Neural cell (in vitro differentiated cells): ENCODE data around the gene METTL26. TPM values are rescaled to one million over a fixed set of nuclear protein-coding genes. Genes with fewer than 3 reads are reported as not detected.

Source experiments
- H2AFZ ChIP-seq: fragments of 200-600, 300-800 bp; sonication (generic), shearing (Covaris generic); 2 replicates; pipeline ENCODE4 v1.6.0; 2014; ENCODE audit warnings: low read depth, mild to moderate bottlenecking, antibody characterized with exemption, low read length, moderate library complexity
- H3F3A ChIP-seq: fragments of 200-600 bp; shearing (Covaris generic); 2 replicates; pipeline ENCODE4 v1.6.1; 2016; ENCODE audit warnings: mild to moderate bottlenecking, moderate library complexity, mixed read lengths, antibody characterized with exemption, low read length; ENCODE audit not compliant: insufficient read depth, poor library complexity, severe bottlenecking
- H3K27ac ChIP-seq: fragments of 200-600, 300-800 bp; sonication (generic), shearing (Covaris generic); 2 replicates; pipeline ENCODE4 v1.5.1; 2014; ENCODE audit warnings: mild to moderate bottlenecking, low read length, moderate library complexity
- H3K27me3 ChIP-seq: fragments of 300-800, 200-600 bp; sonication (generic), shearing (Covaris generic); 2 replicates; pipeline ENCODE4 v1.6.0; 2014; ENCODE audit warnings: mild to moderate bottlenecking, low read depth, low read length, moderate library complexity; ENCODE audit not compliant: insufficient read depth
- H3K36me3 ChIP-seq: fragments of 300-800, 200-600 bp; sonication (generic), shearing (Covaris generic); 2 replicates; pipeline ENCODE4 v1.5.1; 2014; ENCODE audit warnings: mild to moderate bottlenecking, antibody characterized with exemption, low read length, moderate library complexity; ENCODE audit not compliant: insufficient read depth
- H3K4me2 ChIP-seq: fragments of 300-800, 200-600 bp; sonication (generic), shearing (Covaris generic); 2 replicates; pipeline ENCODE4 v1.6.0; 2014; ENCODE audit warnings: mild to moderate bottlenecking, low read length
- H3K4me3 ChIP-seq: fragments of 300-800, 200-600 bp; sonication (generic), shearing (Covaris generic); 2 replicates; pipeline ENCODE4 v1.5.1; 2014; ENCODE audit warnings: mild to moderate bottlenecking, low read length, moderate library complexity
- H3K79me2 ChIP-seq: fragments of 200-600 bp; shearing (Covaris generic); replicated peaks from 2 replicates; pipeline ENCODE4 v1.6.0; 2014; ENCODE audit warnings: mild to moderate bottlenecking, low read length, moderate library complexity; ENCODE audit not compliant: insufficient read depth
- H3K9ac ChIP-seq: fragments of 300-800, 200-600 bp; sonication (generic), shearing (Covaris generic); 2 replicates; pipeline ENCODE4 v1.6.1; 2016; ENCODE audit warnings: mild to moderate bottlenecking, low read length, mixed read lengths
- H3K9me2 ChIP-seq: fragments of 200-600 bp; shearing (Covaris generic); 2 replicates; pipeline ENCODE4 v1.6.1; 2016; ENCODE audit warnings: mild to moderate bottlenecking, low read length, mixed read lengths; ENCODE audit not compliant: insufficient read depth
- H3K9me3 ChIP-seq: fragments of 200-600, 300-800 bp; sonication (generic), shearing (Covaris generic); 2 replicates; pipeline ENCODE4 v1.6.1; 2016; ENCODE audit warnings: mild to moderate bottlenecking, mixed run types, low read length, moderate library complexity, mixed read lengths
- H4K20me1 ChIP-seq: fragments of 200-600 bp; shearing (Covaris generic); 2 replicates; pipeline ENCODE4 v1.6.1; 2016; ENCODE audit warnings: mild to moderate bottlenecking, mixed run types; ENCODE audit not compliant: insufficient read depth
- EP300 ChIP-seq: fragments of 450-650 bp; conservative IDR thresholded peaks from 2 replicates; pipeline ENCODE4 v1.6.1; 2014; ENCODE audit warnings: antibody characterized with exemption, mild to moderate bottlenecking, moderate library complexity; ENCODE audit not compliant: poor library complexity, severe bottlenecking
- EZH2 ChIP-seq: fragments of 200-600, 300-800 bp; shearing (Covaris generic), sonication (generic); IDR thresholded peaks from 2 replicates; pipeline ENCODE4 v1.6.1; 2014; ENCODE audit warnings: antibody characterized with exemption, low read length, borderline replicate concordance, mild to moderate bottlenecking; ENCODE audit not compliant: insufficient read depth, poor library complexity, severe bottlenecking
- MXI1 ChIP-seq: fragments of 450-650 bp; conservative IDR thresholded peaks from 2 replicates; pipeline ENCODE4 v1.6.1; 2014; ENCODE audit warnings: antibody characterized with exemption, mild to moderate bottlenecking; ENCODE audit not compliant: poor library complexity, severe bottlenecking
- POLR2AphosphoS5 ChIP-seq: IDR thresholded peaks from 2 replicates; pipeline ENCODE4 v1.6.1; 2012
- RAD21 ChIP-seq: fragments of 450-650 bp; conservative IDR thresholded peaks from 2 replicates; pipeline ENCODE4 v1.6.1; 2014; ENCODE audit warnings: antibody characterized with exemption, mild to moderate bottlenecking, moderate library complexity
- REST ChIP-seq: IDR thresholded peaks from 2 replicates; pipeline ENCODE4 v1.6.1; 2012; ENCODE audit warnings: borderline replicate concordance
- SMC3 ChIP-seq: fragments of 450-650 bp; conservative IDR thresholded peaks from 2 replicates; pipeline ENCODE4 v1.6.1; 2014; ENCODE audit warnings: antibody characterized with exemption, mild to moderate bottlenecking, moderate library complexity; ENCODE audit not compliant: poor library complexity
- TAF1 ChIP-seq: IDR thresholded peaks from 2 replicates; pipeline ENCODE4 v1.6.1; 2012; ENCODE audit warnings: low read depth
- polyA plus RNA-seq: library from polyadenylated mRNA; depleted of rRNA; stranded (reverse); fragments of >200 nt; gene quantifications from 2 replicates; pipeline ENCODE4 v1.2.3, GENCODE V29; 2014
- TF ChIP-seq, protein P1 (sequence below): fragments of 450-650 bp; IDR thresholded peaks from 2 replicates; pipeline ENCODE4 v1.5.1; 2014; ENCODE audit warnings: antibody characterized with exemption, mild to moderate bottlenecking, moderate library complexity; ENCODE audit not compliant: poor library complexity, severe bottlenecking

Gene METTL26
- polyA plus RNA-seq, 1 donor from 2014 or later, result 127 TPM

GRCh38 chr16:619476-620100 is 16.5 kb downstream of the METTL26 start:
- H3K9ac ChIP-seq, result no peak overlapping the region
- no peaks in the 10 kb centered on the region for H3K79me2 ChIP-seq
- no peak overlapping the region for H3K4me2 ChIP-seq
- H2AFZ ChIP-seq, result no peak overlapping the region
- TF ChIP-seq SMC3 (no peak), POLR2AphosphoS5 (no peak), EP300 (no peak), MXI1 (no peak), REST (no peak), TAF1 (no peak), EZH2 (no peak), RAD21 (no peak)
- TF ChIP-seq, protein P1, sequence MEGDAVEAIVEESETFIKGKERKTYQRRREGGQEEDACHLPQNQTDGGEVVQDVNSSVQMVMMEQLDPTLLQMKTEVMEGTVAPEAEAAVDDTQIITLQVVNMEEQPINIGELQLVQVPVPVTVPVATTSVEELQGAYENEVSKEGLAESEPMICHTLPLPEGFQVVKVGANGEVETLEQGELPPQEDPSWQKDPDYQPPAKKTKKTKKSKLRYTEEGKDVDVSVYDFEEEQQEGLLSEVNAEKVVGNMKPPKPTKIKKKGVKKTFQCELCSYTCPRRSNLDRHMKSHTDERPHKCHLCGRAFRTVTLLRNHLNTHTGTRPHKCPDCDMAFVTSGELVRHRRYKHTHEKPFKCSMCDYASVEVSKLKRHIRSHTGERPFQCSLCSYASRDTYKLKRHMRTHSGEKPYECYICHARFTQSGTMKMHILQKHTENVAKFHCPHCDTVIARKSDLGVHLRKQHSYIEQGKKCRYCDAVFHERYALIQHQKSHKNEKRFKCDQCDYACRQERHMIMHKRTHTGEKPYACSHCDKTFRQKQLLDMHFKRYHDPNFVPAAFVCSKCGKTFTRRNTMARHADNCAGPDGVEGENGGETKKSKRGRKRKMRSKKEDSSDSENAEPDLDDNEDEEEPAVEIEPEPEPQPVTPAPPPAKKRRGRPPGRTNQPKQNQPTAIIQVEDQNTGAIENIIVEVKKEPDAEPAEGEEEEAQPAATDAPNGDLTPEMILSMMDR, result no peak
- no peaks in the 10 kb centered on the region for H3K9me2 ChIP-seq
- H3K36me3 ChIP-seq, result peaks cover 6% of the 10 kb centered on the region
- H3K27ac ChIP-seq, result no peak overlapping the region
- no peaks in the 10 kb centered on the region for H3K9me3 ChIP-seq
- no peaks in the 10 kb centered on the region for H4K20me1 ChIP-seq
- H3K4me3 ChIP-seq, result no peak overlapping the region
- no peaks in the 10 kb centered on the region for H3K27me3 ChIP-seq
- no peaks in the 10 kb centered on the region for H3F3A ChIP-seq

- Histone ChIP-seq H3K9me2 (no peaks in the 10 kb centered on the region), H3K27ac (no peak overlapping the region)
Observed at GRCh38 chr16:617855-618254, 18.2 kb downstream of the METTL26 start.

More at GRCh38 chr16:617855-618254, 18.2 kb downstream of the METTL26 start:
- H3K4me2 ChIP-seq, result no peak overlapping the region
- H2AFZ ChIP-seq, result no peak overlapping the region
- no peak overlapping the region for H3K9ac ChIP-seq
- H3K9me3 ChIP-seq, result no peaks in the 10 kb centered on the region
- H3K27me3 ChIP-seq, result no peaks in the 10 kb centered on the region
- no peak overlapping the region for H3K4me3 ChIP-seq
- no peaks in the 10 kb centered on the region for H3F3A ChIP-seq
- H3K36me3 ChIP-seq, result peaks cover 7% of the 10 kb centered on the region
- H4K20me1 ChIP-seq, result no peaks in the 10 kb centered on the region
- TF ChIP-seq REST (no peak), RAD21 (no peak), POLR2AphosphoS5 (no peak), EZH2 (no peak), SMC3 (no peak), EP300 (no peak)
- H3K79me2 ChIP-seq, result no peaks in the 10 kb centered on the region
